HepG2 (cell line): Measurements from ENCODE around the gene ZNF597. TPM values are rescaled to one million over a fixed set of nuclear protein-coding genes. Genes with fewer than 3 reads are reported as not detected.

Experiments used
- BRD4 ChIP-seq: sonication (generic); formaldehyde crosslinking; IDR thresholded peaks from 2 replicates; pipeline ENCODE4 v1.4.0; 2020; ENCODE audit warnings: missing genetic modification reagents
- FOXC1 ChIP-seq: sonication (generic); formaldehyde crosslinking; IDR thresholded peaks from 2 replicates; pipeline ENCODE4 v1.8.0; 2022; ENCODE audit warnings: mild to moderate bottlenecking, missing genetic modification reagents, borderline replicate concordance
- IRF2 ChIP-seq: IDR thresholded peaks from 2 replicates; pipeline ENCODE4 v1.6.1; 2018; ENCODE audit warnings: missing genetic modification reagents, missing compliant biosample characterization
- KLF6 ChIP-seq: IDR thresholded peaks from 2 replicates; pipeline ENCODE4 v1.8.0; 2016; ENCODE audit warnings: missing biosample characterization, missing genetic modification reagents
- MEIS2 ChIP-seq: sonication (generic); formaldehyde crosslinking; IDR thresholded peaks from 2 replicates; pipeline ENCODE4 v1.9.0; 2021; ENCODE audit warnings: mild to moderate bottlenecking, missing genetic modification reagents
- NCOA5 ChIP-seq: sonication (generic); formaldehyde crosslinking; IDR thresholded peaks from 2 replicates; pipeline ENCODE4 v1.4.0; 2020; ENCODE audit warnings: missing genetic modification reagents
- RCOR2 ChIP-seq: IDR thresholded peaks from 2 replicates; pipeline ENCODE4 v1.6.1; 2016; ENCODE audit warnings: missing biosample characterization, missing genetic modification reagents
- RXRB ChIP-seq: IDR thresholded peaks from 2 replicates; pipeline ENCODE4 v1.6.1; 2016; ENCODE audit warnings: borderline replicate concordance, missing genetic modification reagents, missing compliant biosample characterization
- THYN1 ChIP-seq: sonication (generic); formaldehyde crosslinking; IDR thresholded peaks from 2 replicates; pipeline ENCODE4 v1.8.1; 2023; ENCODE audit warnings: low read depth, mild to moderate bottlenecking, moderate library complexity, missing genetic modification reagents, borderline replicate concordance
- YEATS2 ChIP-seq: sonication (generic); formaldehyde crosslinking; IDR thresholded peaks from 2 replicates; pipeline ENCODE4 v1.4.0; 2020; ENCODE audit warnings: missing genetic modification reagents, borderline replicate concordance
- ZNF746 ChIP-seq: sonication (generic); formaldehyde crosslinking; IDR thresholded peaks from 2 replicates; pipeline ENCODE4 v1.8.0; 2022; ENCODE audit warnings: mild to moderate bottlenecking, missing genetic modification reagents
- ZNF749 ChIP-seq: sonication (generic); formaldehyde crosslinking; IDR thresholded peaks from 2 replicates; pipeline ENCODE4 v1.8.0; 2022; ENCODE audit warnings: mild to moderate bottlenecking, missing genetic modification reagents, moderate library complexity, borderline replicate concordance
- ZNF879 ChIP-seq: sonication (generic); formaldehyde crosslinking; IDR thresholded peaks from 2 replicates; pipeline ENCODE4 v1.8.1; 2023; ENCODE audit warnings: missing genetic modification reagents
- ZNF891 ChIP-seq: sonication (generic); formaldehyde crosslinking; IDR thresholded peaks from 2 replicates; pipeline ENCODE4 v1.5.0; 2020; ENCODE audit warnings: mild to moderate bottlenecking, missing genetic modification reagents
- polyA plus RNA-seq, 8 experiments: library from polyadenylated mRNA; depleted of rRNA in 3 of 8; stranded (reverse) in 7 of 8; unstranded in 1 of 8; fragments of >200 nt; fragmentation: Illumina TruSeq in 4 of 8; extraction: Trizol in 4 of 8; gene quantifications; 2 replicates each; pipeline versions ENCODE4 v1.2.1 to v1.2.3, GENCODE V29; 2011 to 2016; ENCODE audit warnings: low read depth in 4 of 8, missing spikeins in 1 of 8, mixed read lengths in 1 of 8; ENCODE audit not compliant: insufficient read depth in 1 of 8
- total RNA-seq, 5 experiments: library from RNA; depleted of rRNA; stranded (reverse); fragments of >200 nt; fragmentation: Illumina TruSeq; extraction: Trizol; gene quantifications; 2 replicates each; pipeline ENCODE4 v1.2.3, GENCODE V29; 2016; ENCODE audit warnings: low read depth in 1 of 5
- TF ChIP-seq, protein P1 (sequence below): sonication (generic); formaldehyde crosslinking; IDR thresholded peaks from 2 replicates; pipeline ENCODE4 v1.5.1; 2020; ENCODE audit warnings: missing genetic modification reagents, mild to moderate bottlenecking, borderline replicate concordance
- TF ChIP-seq, protein P2 (sequence below): sonication (generic); formaldehyde crosslinking; IDR thresholded peaks from 2 replicates; pipeline ENCODE4 v1.8.0; 2022; ENCODE audit warnings: missing genetic modification reagents, low read depth, mild to moderate bottlenecking, borderline replicate concordance
- TF ChIP-seq, protein P3 (sequence below): sonication (generic); formaldehyde crosslinking; IDR thresholded peaks from 2 replicates; pipeline ENCODE4 v1.5.0; 2020; ENCODE audit warnings: mild to moderate bottlenecking, missing genetic modification reagents, borderline replicate concordance
- TF ChIP-seq, protein P4 (sequence below): sonication (generic); formaldehyde crosslinking; IDR thresholded peaks from 2 replicates; pipeline ENCODE4 v1.5.0; 2020; ENCODE audit warnings: missing genetic modification reagents
- TF ChIP-seq, protein P5 (sequence below): sonication (generic); formaldehyde crosslinking; IDR thresholded peaks from 2 replicates; pipeline ENCODE4 v1.5.0; 2020; ENCODE audit warnings: mild to moderate bottlenecking, missing genetic modification reagents, borderline replicate concordance

ZNF597 gene
- total and polyA plus RNA-seq, 2 of the 13 experiments (the other 11 are each of a cell fraction or from before 2014, with no cell fraction given): 1.3 to 2.4 TPM

DNA sequence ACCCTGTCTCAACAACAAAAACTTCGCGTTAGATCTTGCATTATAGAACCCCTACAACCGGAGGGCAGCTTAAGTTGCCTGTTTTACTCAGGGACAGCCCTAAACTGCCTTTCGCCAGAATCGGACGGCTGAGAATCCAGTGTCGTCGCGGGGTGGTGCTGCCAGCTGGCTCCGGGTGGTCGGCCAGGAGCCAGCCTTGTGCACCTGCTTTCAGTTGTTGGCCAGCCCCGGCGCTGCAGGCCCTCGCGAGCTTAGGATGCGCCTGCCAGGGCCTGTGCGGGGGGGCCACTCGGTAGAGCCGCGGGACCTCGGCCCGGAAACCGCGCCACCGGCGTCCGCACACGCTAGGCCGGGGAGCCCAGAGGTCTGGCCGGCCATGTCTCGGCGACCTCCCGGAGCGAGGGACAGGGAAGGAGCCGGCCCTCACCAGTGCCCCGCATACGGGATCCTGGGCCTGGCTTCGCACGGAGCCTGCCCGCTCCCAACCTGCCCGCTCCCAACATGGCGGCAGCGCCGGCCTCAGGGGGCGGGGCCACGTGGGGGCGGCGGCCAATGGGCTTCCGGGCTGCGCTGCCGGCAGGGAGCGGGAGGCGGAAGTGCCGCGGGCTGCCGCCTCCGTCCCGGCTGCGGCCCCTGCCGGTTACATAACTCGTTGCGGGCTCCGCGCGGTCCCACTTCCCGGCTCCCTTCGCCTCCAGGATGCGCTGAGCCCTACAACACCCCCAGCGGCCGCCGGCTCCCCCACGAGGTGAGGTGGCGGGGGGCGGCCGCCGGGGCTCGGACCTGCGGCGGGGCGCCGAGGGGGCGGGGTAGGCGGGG lies 14.3 kb upstream of the ZNF597 start (continued):
- TF ChIP-seq FOXC1 (no peak; the same call in 1 of the 2 replicates), RXRB (CRISPR knock-in tag) (peak; percentile 20; the same call in 1 of the 2 replicates), IRF2 (CRISPR knock-in tag) (peak; percentile 35; the same call in 1 of the 2 replicates), ZNF891 (CRISPR knock-in tag) (0 out of 2 replicates have a peak, but pooled peaks have one; percentile 14), THYN1 (CRISPR knock-in tag) (0 out of 2 replicates have a peak, but pooled peaks have one; percentile 74), NCOA5 (no peak), ZNF749 (CRISPR knock-in tag) (0 out of 2 replicates have a peak, but pooled peaks have one; percentile 42), ZNF879 (CRISPR knock-in tag) (no peak), MEIS2 (CRISPR knock-in tag) (peak; percentile 81; the same call in 1 of the 2 replicates), KLF6 (peak; percentile 68; the same call in 1 of the 2 replicates), RCOR2 (CRISPR knock-in tag) (no peak), YEATS2 (CRISPR knock-in tag) (peak; percentile 83), ZNF746 (CRISPR knock-in tag) (no peak), BRD4 (CRISPR knock-in tag) (peak; percentile 88)
- TF ChIP-seq, protein P1, sequence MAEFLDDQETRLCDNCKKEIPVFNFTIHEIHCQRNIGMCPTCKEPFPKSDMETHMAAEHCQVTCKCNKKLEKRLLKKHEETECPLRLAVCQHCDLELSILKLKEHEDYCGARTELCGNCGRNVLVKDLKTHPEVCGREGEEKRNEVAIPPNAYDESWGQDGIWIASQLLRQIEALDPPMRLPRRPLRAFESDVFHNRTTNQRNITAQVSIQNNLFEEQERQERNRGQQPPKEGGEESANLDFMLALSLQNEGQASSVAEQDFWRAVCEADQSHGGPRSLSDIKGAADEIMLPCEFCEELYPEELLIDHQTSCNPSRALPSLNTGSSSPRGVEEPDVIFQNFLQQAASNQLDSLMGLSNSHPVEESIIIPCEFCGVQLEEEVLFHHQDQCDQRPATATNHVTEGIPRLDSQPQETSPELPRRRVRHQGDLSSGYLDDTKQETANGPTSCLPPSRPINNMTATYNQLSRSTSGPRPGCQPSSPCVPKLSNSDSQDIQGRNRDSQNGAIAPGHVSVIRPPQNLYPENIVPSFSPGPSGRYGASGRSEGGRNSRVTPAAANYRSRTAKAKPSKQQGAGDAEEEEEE (CRISPR knock-in tag): no peak
- TF ChIP-seq, protein P2, sequence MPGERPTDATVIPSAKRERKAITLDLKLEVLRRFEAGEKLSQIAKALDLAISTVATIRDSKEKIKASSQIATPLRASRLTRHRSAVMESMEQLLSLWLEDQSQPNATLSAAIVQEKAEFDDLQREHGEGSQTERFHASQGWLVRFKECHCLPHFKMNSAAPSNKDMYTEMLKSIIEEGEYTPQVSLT (CRISPR knock-in tag): no peak
- TF ChIP-seq, protein P3, sequence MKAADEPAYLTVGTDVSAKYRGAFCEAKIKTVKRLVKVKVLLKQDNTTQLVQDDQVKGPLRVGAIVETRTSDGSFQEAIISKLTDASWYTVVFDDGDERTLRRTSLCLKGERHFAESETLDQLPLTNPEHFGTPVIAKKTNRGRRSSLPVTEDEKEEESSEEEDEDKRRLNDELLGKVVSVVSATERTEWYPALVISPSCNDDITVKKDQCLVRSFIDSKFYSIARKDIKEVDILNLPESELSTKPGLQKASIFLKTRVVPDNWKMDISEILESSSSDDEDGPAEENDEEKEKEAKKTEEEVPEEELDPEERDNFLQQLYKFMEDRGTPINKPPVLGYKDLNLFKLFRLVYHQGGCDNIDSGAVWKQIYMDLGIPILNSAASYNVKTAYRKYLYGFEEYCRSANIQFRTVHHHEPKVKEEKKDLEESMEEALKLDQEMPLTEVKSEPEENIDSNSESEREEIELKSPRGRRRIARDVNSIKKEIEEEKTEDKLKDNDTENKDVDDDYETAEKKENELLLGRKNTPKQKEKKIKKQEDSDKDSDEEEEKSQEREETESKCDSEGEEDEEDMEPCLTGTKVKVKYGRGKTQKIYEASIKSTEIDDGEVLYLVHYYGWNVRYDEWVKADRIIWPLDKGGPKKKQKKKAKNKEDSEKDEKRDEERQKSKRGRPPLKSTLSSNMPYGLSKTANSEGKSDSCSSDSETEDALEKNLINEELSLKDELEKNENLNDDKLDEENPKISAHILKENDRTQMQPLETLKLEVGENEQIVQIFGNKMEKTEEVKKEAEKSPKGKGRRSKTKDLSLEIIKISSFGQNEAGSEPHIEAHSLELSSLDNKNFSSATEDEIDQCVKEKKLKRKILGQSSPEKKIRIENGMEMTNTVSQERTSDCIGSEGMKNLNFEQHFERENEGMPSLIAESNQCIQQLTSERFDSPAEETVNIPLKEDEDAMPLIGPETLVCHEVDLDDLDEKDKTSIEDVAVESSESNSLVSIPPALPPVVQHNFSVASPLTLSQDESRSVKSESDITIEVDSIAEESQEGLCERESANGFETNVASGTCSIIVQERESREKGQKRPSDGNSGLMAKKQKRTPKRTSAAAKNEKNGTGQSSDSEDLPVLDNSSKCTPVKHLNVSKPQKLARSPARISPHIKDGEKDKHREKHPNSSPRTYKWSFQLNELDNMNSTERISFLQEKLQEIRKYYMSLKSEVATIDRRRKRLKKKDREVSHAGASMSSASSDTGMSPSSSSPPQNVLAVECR: peak; percentile 94
- TF ChIP-seq, protein P4, sequence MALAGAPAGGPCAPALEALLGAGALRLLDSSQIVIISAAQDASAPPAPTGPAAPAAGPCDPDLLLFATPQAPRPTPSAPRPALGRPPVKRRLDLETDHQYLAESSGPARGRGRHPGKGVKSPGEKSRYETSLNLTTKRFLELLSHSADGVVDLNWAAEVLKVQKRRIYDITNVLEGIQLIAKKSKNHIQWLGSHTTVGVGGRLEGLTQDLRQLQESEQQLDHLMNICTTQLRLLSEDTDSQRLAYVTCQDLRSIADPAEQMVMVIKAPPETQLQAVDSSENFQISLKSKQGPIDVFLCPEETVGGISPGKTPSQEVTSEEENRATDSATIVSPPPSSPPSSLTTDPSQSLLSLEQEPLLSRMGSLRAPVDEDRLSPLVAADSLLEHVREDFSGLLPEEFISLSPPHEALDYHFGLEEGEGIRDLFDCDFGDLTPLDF: peak; percentile 86
- TF ChIP-seq, protein P5, sequence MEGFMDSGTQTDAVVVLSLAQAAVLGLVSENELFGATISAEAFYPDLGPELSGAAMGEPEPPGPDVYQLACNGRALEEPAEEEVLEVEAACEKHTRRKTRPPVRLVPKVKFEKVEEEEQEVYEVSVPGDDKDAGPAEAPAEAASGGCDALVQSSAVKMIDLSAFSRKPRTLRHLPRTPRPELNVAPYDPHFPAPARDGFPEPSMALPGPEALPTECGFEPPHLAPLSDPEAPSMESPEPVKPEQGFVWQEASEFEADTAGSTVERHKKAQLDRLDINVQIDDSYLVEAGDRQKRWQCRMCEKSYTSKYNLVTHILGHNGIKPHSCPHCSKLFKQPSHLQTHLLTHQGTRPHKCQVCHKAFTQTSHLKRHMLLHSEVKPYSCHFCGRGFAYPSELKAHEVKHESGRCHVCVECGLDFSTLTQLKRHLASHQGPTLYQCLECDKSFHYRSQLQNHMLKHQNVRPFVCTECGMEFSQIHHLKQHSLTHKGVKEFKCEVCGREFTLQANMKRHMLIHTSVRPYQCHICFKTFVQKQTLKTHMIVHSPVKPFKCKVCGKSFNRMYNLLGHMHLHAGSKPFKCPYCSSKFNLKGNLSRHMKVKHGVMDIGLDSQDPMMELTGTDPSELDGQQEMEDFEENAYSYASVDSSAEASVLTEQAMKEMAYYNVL: peak; percentile 47
